Measurements from ENCODE around the gene RTN4IP1.
"Not testable (repeated sequence)": the region's sequence is repeated elsewhere in the genome, so short reads cannot be mapped to it uniquely, and the experiment has no call there.

RTN4IP1 gene

GRCh38 chr6:106600329-106600728 lies 29.0 kb downstream of the RTN4IP1 start:
- Histone ChIP-seq H3K4me1 (ENCODE audit: insufficient read depth, low read length, severe bottlenecking) (no peaks in the 10 kb centered on the region), H2AFZ (ENCODE audit: low read length) (no peak overlapping the region), H3K4me3 (ENCODE audit: low read depth, low read length, poor library complexity, severe bottlenecking) (no peak overlapping the region), H3K79me2 (ENCODE audit: insufficient read depth, low read length) (no peaks in the 10 kb centered on the region), H4K20me1 (ENCODE audit: insufficient read depth, low read length) (no peaks in the 10 kb centered on the region), H3K9me3 (ENCODE audit: low read length) (peaks cover 2% of the 10 kb centered on the region; the same call in 1 of the 2 replicates), H3K27ac (ENCODE audit: low read depth, low read length, poor library complexity, severe bottlenecking) (no peak overlapping the region), H3K9me2 (ENCODE audit: low read depth, low read length) (no peaks in the 10 kb centered on the region), H3K4me2 (ENCODE audit: low read length) (no peak overlapping the region), H3K9ac (ENCODE audit: low read length) (no peak overlapping the region), H3K27me3 (ENCODE audit: insufficient read depth, low read length) (no peaks in the 10 kb centered on the region), H3K36me3 (ENCODE audit: insufficient read depth, low read length) (peaks cover 65% of the 10 kb centered on the region), H3F3A (ENCODE audit: insufficient read depth, low read length) (no peaks in the 10 kb centered on the region)
- TF ChIP-seq EZH2 (IDR thresholded peaks at IDR 0.05; ENCODE audit: borderline replicate concordance, low read length) (no peak), CTCF (IDR thresholded peaks at IDR 0.05; ENCODE audit: low read length) (no peak)

GRCh38 chr6:106599440-106599839 lies 29.9 kb downstream of the RTN4IP1 start:
- Histone ChIP-seq H3K4me2 (ENCODE audit: low read length) (no peak overlapping the region), H3K27me3 (ENCODE audit: insufficient read depth, low read length) (no peaks in the 10 kb centered on the region), H3K4me1 (ENCODE audit: insufficient read depth, low read length, severe bottlenecking) (no peaks in the 10 kb centered on the region), H3K36me3 (ENCODE audit: insufficient read depth, low read length) (peaks cover 56% of the 10 kb centered on the region), H3K9me3 (ENCODE audit: low read length) (peaks cover 2% of the 10 kb centered on the region; the same call in 1 of the 2 replicates), H3K4me3 (ENCODE audit: low read depth, low read length, poor library complexity, severe bottlenecking) (no peak overlapping the region), H3K9ac (ENCODE audit: low read length) (no peak overlapping the region), H4K20me1 (ENCODE audit: insufficient read depth, low read length) (no peaks in the 10 kb centered on the region), H3K27ac (ENCODE audit: low read depth, low read length, poor library complexity, severe bottlenecking) (no peak overlapping the region), H3K9me2 (ENCODE audit: low read depth, low read length) (no peaks in the 10 kb centered on the region), H3K79me2 (ENCODE audit: insufficient read depth, low read length) (no peaks in the 10 kb centered on the region), H2AFZ (ENCODE audit: low read length) (no peak overlapping the region), H3F3A (ENCODE audit: insufficient read depth, low read length) (no peaks in the 10 kb centered on the region)
- TF ChIP-seq CTCF (IDR thresholded peaks at IDR 0.05; ENCODE audit: low read length) (no peak), EZH2 (IDR thresholded peaks at IDR 0.05; ENCODE audit: borderline replicate concordance, low read length) (no peak)

- TF ChIP-seq CTCF (IDR thresholded peaks at IDR 0.05; ENCODE audit: low read length), result no peak
- no peak for TF ChIP-seq EZH2 (IDR thresholded peaks at IDR 0.05; ENCODE audit: borderline replicate concordance, low read length)
- Histone ChIP-seq H3K27ac (ENCODE audit: low read depth, low read length, poor library complexity, severe bottlenecking) (no peak overlapping the region), H3K4me3 (ENCODE audit: low read depth, low read length, poor library complexity, severe bottlenecking) (no peak overlapping the region), H4K20me1 (ENCODE audit: insufficient read depth, low read length) (no peaks in the 10 kb centered on the region), H3F3A (ENCODE audit: insufficient read depth, low read length) (0 out of 2 replicates have a peak, but pooled peaks cover 4% of the 10 kb centered on the region), H3K9ac (ENCODE audit: low read length) (no peak overlapping the region), H3K27me3 (ENCODE audit: insufficient read depth, low read length) (no peaks in the 10 kb centered on the region), H2AFZ (ENCODE audit: low read length) (no peak overlapping the region), H3K79me2 (ENCODE audit: insufficient read depth, low read length) (no peaks in the 10 kb centered on the region), H3K9me2 (ENCODE audit: low read depth, low read length) (no peaks in the 10 kb centered on the region), H3K9me3 (ENCODE audit: low read length) (no peaks in the 10 kb centered on the region), H3K4me2 (ENCODE audit: low read length) (no peak overlapping the region), H3K36me3 (ENCODE audit: insufficient read depth, low read length) (peaks cover 58% of the 10 kb centered on the region), H3K4me1 (ENCODE audit: insufficient read depth, low read length, severe bottlenecking) (no peaks in the 10 kb centered on the region)
These were observed 38.0 kb downstream of the RTN4IP1 start for GRCh38 chr6:106591111-106591825.

- peaks cover 81% of the 10 kb centered on the region for H3K36me3 ChIP-seq (ENCODE audit: insufficient read depth, low read length)
- not testable (repeated sequence) for H3K9me3 ChIP-seq (ENCODE audit: low read length); H3K79me2 ChIP-seq (ENCODE audit: insufficient read depth, low read length); H4K20me1 ChIP-seq (ENCODE audit: insufficient read depth, low read length); H3K9ac ChIP-seq (ENCODE audit: low read length); H3K27me3 ChIP-seq (ENCODE audit: insufficient read depth, low read length); H3K9me2 ChIP-seq (ENCODE audit: low read depth, low read length); H2AFZ ChIP-seq (ENCODE audit: low read length); H3K4me1 ChIP-seq (ENCODE audit: insufficient read depth, low read length, severe bottlenecking); H3K27ac ChIP-seq (ENCODE audit: low read depth, low read length, poor library complexity, severe bottlenecking); H3K4me3 ChIP-seq (ENCODE audit: low read depth, low read length, poor library complexity, severe bottlenecking); H3F3A ChIP-seq (ENCODE audit: insufficient read depth, low read length); H3K4me2 ChIP-seq (ENCODE audit: low read length)
These were observed 40.4 kb downstream of the RTN4IP1 start for GRCh38 chr6:106588937-106589336.
